Measurements from ENCODE around the gene TMCC1. TPM values are rescaled to one million over a fixed set of nuclear protein-coding genes. Genes with fewer than 3 reads are reported as not detected.

Gene TMCC1
- polyA plus RNA-seq, 2 of the 4 experiments (the other 2 are of a cell fraction): 30.3 to 75.7 TPM

- TF ChIP-seq REST (IDR thresholded peaks at IDR 0.05): no peak
- no peak for TF ChIP-seq CEBPB (IDR thresholded peaks at IDR 0.05)
- no peak for TF ChIP-seq TFCP2L1 (CRISPR knock-in tag; IDR thresholded peaks at IDR 0.05)
- TF ChIP-seq MAZ (IDR thresholded peaks at IDR 0.05; ENCODE audit: borderline replicate concordance, low read depth, low read length): no peak
- no peak for TF ChIP-seq NPAS2 (CRISPR knock-in tag; IDR thresholded peaks at IDR 0.05; ENCODE audit: borderline replicate concordance)
- no peak for TF ChIP-seq CTCF (IDR thresholded peaks at IDR 0.05)
- TF ChIP-seq POLR2AphosphoS2 (conservative IDR thresholded peaks at IDR 0.05; ENCODE audit: low read length): no peak
- TF ChIP-seq FOSL2 (IDR thresholded peaks at IDR 0.05): no peak
- peak; percentile 49 for TF ChIP-seq FOSL2 (CRISPR knock-in tag; IDR thresholded peaks at IDR 0.05)
- no peak for TF ChIP-seq JUNB (IDR thresholded peaks at IDR 0.05)
- no peak for TF ChIP-seq CHD4 (IDR thresholded peaks at IDR 0.05; ENCODE audit: borderline replicate concordance)
- no peak for TF ChIP-seq HEYL (CRISPR knock-in tag; IDR thresholded peaks at IDR 0.05)
- no peak for TF ChIP-seq ZC3H11A (IDR thresholded peaks at IDR 0.05)
- TF ChIP-seq NFE2L2 (conservative IDR thresholded peaks at IDR 0.05; ENCODE audit: low read length): no peak
- no peak for TF ChIP-seq PHF8 (IDR thresholded peaks at IDR 0.05; ENCODE audit: borderline replicate concordance, low read depth)
- no peak for TF ChIP-seq SMC3 (IDR thresholded peaks at IDR 0.05)
- TF ChIP-seq MAX (IDR thresholded peaks at IDR 0.05): peak; percentile 26; the same call in 1 of the 2 replicates
- no peak for TF ChIP-seq HMGXB4 (CRISPR knock-in tag; IDR thresholded peaks at IDR 0.05; ENCODE audit: borderline replicate concordance)
- no peak for TF ChIP-seq RFX5 (IDR thresholded peaks at IDR 0.05)
- TF ChIP-seq FOXS1 (CRISPR knock-in tag; IDR thresholded peaks at IDR 0.05): no peak
- no peak for TF ChIP-seq CBX2 (IDR thresholded peaks at IDR 0.05; ENCODE audit: borderline replicate concordance, low read depth)
- no peak for TF ChIP-seq CHD2 (IDR thresholded peaks at IDR 0.05; ENCODE audit: low read length, partially characterized antibody)
- no peak for TF ChIP-seq MAFK (IDR thresholded peaks at IDR 0.05; ENCODE audit: partially characterized antibody)
- TF ChIP-seq RAD21 (conservative IDR thresholded peaks at IDR 0.05 in 1 of 2, IDR thresholded peaks at IDR 0.05 in 1 of 2): no peak
- TF ChIP-seq ZSCAN20 (CRISPR knock-in tag; IDR thresholded peaks at IDR 0.05): no peak
- no peak for TF ChIP-seq MYC (IDR thresholded peaks at IDR 0.05; ENCODE audit: borderline replicate concordance, low read length)
- peak; percentile 52; the same call in 1 of the 2 replicates for TF ChIP-seq GATA3 (IDR thresholded peaks at IDR 0.05; ENCODE audit: borderline replicate concordance)
- TF ChIP-seq RCOR1 (IDR thresholded peaks at IDR 0.05; ENCODE audit: low read depth, low read length): no peak
- DNase-seq (ENCODE audit: low read depth in 1 of 2, low spot score in 1 of 2) (peak in 1 of 2 experiments; percentile 48), FAIRE-seq (no peak), ATAC-seq (peak in 1 of 2 experiments; percentile 14; a peak in 1 of 6 replicates)
- Histone ChIP-seq H3K4me2 (peak overlapping the region; percentile 47), H3K4me3 (no peak overlapping the region), H3K9me3 (no peaks in the 10 kb centered on the region), H3K27ac (peak overlapping the region in 1 of 2 experiments; percentile 23; a peak in 1 of 6 replicates), H3K4me1 (peaks cover 40% of the 10 kb centered on the region)
- ChIA-PET CTCF (no interaction called here), POLR2A (no interaction called here)
- WGBS (ENCODE audit: missing lambda C conversion rate): 35% methylated on average over 5 of the region's 5 CpGs
These were observed 4.7 kb downstream of the TMCC1 start for GRCh38 chr3:129888771-129889170.

All from A549 (cell line).